HPDE6-E6E7 (cell line): ENCODE measurements around the gene PSMD2.

Source experiments
- DNase-seq: peaks from one replicate; pipeline ENCODE4 v3.0.0; 2011; ENCODE audit warnings: missing footprints; ENCODE audit errors: extremely low spot score

The PSMD2 gene

GRCh38 chr3:184282941-184283340, 16.1 kb upstream of the PSMD2 start:
- no peak for DNase-seq

GRCh38 chr3:184283681-184284080, 15.4 kb upstream of the PSMD2 start:
- DNase-seq, result no peak

GRCh38 chr3:184284696-184285095, 14.3 kb upstream of the PSMD2 start:
- DNase-seq, result peak; percentile 73

- peak; percentile 64 for DNase-seq
Observed at GRCh38 chr3:184289426-184289938, 9.6 kb upstream of the PSMD2 start.

GRCh38 chr3:184290331-184290730, 8.7 kb upstream of the PSMD2 start:
- DNase-seq, result no peak

GRCh38 chr3:184291044-184291737, 7.8 kb upstream of the PSMD2 start:
- DNase-seq, result no peak

- no peak for DNase-seq
Observed at GRCh38 chr3:184291738-184292445, 7.1 kb upstream of the PSMD2 start.

- no peak for DNase-seq
Observed at GRCh38 chr3:184295771-184296170, 3.3 kb upstream of the PSMD2 start.

- no peak for DNase-seq
Observed at GRCh38 chr3:184296616-184297015, 2.4 kb upstream of the PSMD2 start.

- peak; percentile 36 for DNase-seq
Observed at GRCh38 chr3:184299488-184300377, 692 bp downstream of the PSMD2 start.

- DNase-seq, result no peak
Observed at GRCh38 chr3:184300378-184300720, 1.3 kb downstream of the PSMD2 start.

GRCh38 chr3:184305577-184305976, 6.5 kb downstream of the PSMD2 start:
- DNase-seq, result no peak

GRCh38 chr3:184306341-184306972, 7.4 kb downstream of the PSMD2 start:
- DNase-seq, result no peak

GRCh38 chr3:184307915-184308314, 8.9 kb downstream of the PSMD2 start:
- DNase-seq, result no peak

GRCh38 chr3:184308744-184309143, 9.7 kb downstream of the PSMD2 start:
- no peak for DNase-seq

GRCh38 chr3:184311633-184312032, 12.6 kb downstream of the PSMD2 start:
- DNase-seq, result no peak

- DNase-seq, result peak; percentile 88
Observed at GRCh38 chr3:184314363-184314699, 15.3 kb downstream of the PSMD2 start, which contains the start of gene EIF4G1. Gene EIF4G1 (plus strand): TSS chr3:184314606. CDS start chr3:184315797, 1,191 bp downstream.

- no peak for DNase-seq
Observed at GRCh38 chr3:184314700-184315542, 15.9 kb downstream of the PSMD2 start.

- no peak for DNase-seq
Observed at GRCh38 chr3:184315543-184315867, 16.5 kb downstream of the PSMD2 start.

- DNase-seq, result no peak
Observed at GRCh38 chr3:184315871-184316661, 17.0 kb downstream of the PSMD2 start.
